CD4-positive, alpha-beta T cell treated with Interleukin-2 at 100 ng/mL for 4 hours (primary cell): ENCODE data around the gene B4GALT2.

Experiments used
- DNase-seq: peaks from one replicate; pipeline ENCODE4 v3.0.0-alpha.2; 2020; ENCODE audit warnings: low spot score

B4GALT2 gene

DNA sequence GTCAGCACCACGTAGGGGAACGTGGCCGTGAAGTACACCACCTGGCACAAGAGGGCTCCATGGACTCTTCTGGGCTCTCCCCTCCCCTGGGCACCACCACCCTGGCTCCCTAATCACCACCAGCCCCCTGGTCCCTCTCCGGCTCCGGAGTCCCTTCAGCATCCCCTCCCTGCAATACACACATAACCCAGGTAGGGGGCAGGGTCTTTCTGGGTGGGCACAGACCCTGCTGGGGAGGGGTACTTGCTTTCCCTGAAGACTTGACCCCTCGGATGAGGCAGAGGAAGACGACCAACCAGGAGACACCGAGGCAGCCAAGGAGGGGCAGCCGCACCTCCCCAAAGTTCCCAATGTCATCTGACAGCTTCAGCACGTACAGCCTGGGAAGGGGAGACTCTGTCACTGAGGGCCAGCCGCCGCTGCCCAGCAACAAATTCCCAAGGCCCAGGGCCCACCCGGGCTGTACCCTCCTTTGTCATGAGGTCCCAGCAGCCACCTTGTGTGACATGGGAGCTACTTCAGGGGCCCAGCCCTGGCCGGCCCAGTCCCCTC lies 23.7 kb downstream of the B4GALT2 start:
- DNase-seq, result no peak

DNA sequence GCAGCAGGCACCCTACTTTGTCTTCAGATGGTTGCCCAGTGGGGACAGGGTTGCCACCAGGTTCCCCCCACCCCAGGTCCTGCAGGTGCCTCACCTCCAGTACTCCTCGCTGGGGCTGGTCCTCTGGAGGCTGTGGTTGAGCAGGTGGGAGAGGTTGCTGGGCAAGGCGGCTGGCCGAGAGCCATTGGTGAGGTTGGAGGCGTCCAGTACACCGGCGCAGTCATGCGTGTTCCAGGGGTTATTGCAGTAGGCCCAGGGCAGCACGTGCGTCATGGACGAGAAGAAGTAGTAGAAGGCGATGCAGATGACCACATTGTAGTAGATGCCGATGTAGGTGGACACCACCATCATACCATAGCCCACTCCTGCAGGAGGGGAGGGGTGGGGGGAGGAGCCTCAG lies 29.2 kb downstream of the B4GALT2 start:
- no peak for DNase-seq

DNA sequence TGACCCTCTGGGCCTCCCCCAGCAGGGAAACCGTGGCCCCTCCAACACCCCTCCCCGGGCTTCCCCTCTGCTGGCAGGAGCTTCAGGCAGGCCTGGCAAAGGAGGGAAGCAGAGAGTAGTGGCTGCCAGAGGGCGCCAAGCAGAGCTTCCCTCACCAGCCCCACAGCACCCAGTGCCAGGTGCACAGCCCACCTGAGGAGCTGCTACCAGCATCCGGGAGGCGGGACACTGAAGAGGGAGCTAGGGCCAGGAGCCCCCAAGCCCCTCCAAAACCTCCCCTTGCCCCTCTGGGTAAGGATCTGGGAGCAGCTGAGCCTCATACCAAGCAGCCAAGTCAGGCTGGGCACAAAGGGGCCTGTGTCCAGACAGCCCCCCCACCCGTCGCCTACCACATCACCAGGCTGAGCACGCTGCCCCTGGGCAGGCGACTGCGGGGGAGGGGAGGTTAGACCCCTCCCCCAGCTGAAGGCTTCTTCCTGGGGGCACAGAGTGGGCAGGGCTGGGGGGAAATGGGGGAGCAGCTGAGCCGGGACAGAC lies 32.0 kb downstream of the B4GALT2 start:
- DNase-seq, result no peak

DNA sequence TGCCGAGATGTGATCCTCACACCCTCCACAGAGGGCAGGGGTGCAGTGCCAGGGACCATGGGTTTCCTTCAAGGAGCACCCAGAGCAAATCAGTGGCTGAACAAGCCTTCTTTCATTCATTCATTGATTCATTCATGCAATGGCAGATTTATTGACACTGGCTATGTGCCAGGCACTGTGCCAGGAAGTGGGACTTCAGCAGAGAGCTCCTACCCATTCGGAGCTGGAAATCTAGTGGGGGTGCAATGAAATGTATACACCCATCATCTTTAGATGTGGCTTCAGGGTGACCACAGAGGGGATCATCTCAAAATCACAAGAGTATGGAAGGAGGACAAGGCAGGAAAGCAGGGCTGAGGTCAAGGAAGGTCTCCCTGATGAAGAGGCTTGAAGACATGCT lies 33.4 kb downstream of the B4GALT2 start:
- no peak for DNase-seq

DNA sequence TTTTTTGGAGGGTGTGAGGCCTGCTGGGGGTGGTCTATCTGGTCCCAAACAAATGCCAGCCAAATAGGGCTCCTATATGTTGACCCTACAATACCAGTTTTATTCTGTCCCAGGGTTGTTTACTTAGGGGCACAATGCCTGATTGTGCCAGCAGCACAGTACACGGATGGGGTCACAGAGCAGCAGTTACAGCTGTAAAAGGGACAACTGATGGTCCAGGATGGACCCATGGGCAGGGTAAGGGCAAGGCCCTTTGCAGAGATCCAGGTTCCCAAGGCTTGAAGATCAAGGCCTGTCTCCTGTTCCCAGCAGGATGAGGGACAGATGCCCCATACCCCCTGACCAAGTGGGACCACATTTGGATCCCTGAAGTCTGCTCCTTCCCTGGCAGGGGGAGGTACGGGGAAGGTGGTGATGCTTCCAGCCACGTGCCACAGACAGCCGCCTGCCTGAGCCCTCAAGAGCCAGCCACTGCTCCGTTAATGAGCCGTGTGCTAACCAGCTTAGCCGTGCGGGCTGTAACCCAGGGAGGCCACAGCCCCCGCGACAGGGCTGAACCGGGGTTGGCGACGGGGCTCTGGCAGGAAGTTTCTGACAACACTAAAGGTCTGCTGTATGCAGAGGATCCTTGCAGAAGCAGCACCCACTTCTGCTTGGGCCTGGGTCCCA lies 34.1 kb downstream of the B4GALT2 start:
- no peak for DNase-seq

DNA sequence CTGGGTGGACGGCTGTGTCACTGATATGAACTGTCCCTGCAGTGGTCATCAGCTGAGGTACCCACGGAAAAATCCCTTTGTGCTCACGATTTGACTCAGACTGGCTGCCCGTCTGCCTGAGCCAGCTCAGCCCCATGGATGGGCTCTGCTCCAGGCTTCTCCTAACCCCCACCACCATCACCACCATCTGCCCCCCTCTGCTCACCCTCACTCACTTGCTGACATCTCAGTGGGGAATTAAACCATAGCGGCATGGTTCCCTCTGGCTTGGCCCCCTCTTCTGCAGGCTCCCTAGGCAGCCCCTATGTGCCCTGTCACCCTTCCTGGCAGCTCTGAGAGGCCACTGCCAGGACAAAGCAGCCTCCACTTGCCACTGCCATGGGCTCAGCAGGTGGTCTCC lies 34.9 kb downstream of the B4GALT2 start:
- DNase-seq, result no peak

DNA sequence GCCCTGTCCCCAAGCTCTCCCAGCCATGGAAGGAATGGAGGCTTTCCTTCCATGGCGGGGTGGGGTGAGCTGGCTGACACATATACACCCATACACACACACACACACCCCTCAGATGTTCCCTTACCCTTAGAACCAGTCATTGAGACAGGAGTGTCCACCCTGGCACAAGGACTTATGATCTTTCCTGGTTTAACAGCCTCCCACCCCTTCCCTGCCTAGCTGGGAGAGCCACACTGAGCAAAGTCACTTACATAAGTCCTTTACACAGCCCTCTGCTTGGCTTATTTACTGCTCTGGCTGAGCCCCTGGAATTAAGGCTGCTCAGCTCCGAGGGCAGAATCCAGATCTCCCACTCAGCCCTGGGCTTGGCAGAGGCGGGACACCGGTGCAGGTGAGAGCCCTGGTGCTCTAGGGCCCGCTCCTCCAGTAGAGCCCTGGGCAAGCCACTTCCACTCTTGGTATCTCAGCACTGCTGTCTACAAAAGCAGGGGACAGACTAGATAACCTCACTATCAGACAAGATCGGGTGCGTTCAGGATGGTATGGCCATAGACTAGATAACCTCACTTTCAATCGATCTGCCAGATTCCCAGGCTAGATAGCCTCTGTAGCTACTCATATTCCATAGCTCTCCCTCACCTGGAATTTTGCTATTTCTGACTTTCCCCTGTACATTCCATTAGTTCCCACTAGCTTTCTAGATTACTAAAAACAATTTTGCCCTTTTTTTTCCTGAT lies 35.5 kb downstream of the B4GALT2 start:
- no peak for DNase-seq

DNA sequence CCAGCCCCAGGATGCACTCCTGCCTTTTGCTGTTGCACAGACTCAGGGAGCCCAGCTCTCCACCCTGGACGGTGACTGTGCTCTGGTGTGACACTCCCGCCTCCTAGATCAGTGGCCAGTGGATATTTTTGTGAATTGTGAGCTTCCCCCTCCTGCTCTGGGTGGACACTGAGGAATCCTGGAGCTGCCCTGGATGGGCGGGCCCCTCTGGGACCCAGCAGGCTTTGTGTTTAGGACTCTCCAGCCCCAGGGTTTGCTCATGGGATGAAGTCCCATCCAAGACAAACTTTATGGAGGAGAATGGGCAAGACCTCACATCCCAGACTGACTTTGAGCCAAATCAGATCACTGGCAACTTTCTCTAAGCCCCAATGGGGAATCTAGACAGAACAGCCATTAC lies 36.2 kb downstream of the B4GALT2 start:
- no peak for DNase-seq

DNA sequence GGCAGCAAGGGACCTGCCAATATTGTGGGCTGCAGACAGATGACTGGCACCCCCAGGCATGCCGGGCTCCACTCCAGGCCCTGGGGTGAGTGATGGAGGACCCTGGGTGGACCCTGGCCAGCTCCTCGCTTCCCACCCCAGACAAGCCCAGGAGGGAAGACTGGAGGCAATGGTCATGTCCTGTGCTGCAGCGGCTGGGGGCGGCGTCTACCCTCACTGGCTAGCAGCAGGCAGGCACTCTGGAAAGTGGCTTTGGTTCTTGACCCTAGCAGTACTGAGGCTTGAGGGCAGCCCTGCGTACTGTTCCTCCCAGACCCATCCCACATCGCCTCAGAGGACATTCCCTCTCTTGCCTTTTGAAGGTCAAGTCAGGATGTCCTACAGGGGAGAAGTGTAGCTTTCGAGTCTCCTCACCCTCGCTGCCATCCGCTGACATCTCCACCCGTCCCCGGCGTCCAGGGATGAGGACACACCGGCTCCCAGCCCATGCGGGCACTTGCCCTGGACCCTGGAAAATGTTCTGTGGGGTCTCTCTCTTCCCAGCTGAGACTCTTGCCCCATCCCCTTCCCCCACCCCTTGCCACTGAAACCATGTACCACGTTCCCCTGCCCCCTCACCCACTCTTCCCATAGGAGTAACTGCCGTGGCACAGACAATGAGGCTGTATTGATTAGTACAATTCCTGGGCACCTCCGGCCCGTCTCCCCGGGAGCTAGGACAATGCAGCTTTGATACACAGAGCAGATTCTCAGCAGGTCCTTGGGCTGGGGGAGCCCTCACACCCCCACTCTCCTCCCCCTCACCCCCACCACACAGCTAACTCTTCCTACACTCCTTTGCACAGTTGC lies 37.3 kb downstream of the B4GALT2 start:
- no peak for DNase-seq

DNA sequence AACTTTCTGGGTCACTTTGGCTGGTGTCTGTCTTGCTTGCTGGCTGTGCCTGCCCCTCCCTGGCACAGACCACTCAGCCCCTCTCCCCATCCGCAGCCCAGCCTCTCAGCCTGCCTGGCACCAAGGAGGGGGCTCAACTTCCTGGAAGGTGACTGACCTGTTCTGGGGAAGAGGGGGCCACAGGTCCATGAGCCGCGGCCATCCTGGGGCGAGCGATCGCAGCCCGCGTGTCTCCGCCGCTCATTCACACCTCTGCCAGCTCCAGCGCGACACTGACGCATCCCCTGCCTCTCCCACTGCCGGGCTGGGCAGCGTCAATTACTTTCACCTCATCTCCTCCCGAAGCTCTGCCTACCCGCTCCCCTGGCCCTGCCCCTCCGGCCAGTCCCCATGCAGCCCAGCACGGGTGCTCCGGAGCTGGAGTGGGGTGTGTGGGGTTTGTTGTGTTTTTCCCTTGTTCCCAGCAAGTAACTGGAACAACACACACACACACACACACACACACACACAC lies 37.9 kb downstream of the B4GALT2 start:
- no peak for DNase-seq

DNA sequence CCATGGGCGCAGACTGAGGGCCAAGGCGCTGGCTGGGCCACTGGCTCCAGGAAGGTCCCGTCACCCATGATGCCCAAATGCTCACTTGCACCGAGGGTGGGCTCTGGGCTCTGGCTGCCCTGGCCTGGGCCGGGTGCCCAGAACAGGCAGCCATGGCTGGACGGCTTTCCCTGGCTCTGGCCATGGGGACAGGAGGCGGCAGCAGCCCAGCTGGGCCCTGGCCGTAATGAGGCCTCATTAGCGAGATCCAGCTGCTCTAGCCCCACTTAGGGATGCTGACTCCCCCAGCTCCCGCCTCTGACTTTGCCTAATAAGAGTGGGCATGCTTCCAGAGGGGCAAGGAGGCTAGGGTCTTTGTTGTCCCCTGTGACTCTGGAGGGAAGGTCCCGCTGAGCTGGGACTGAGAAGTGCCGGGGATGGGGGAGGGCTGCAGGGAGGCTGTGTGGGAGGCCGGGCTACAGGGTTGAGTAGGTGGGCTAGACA lies 40.5 kb downstream of the B4GALT2 start:
- DNase-seq, result no peak

DNA sequence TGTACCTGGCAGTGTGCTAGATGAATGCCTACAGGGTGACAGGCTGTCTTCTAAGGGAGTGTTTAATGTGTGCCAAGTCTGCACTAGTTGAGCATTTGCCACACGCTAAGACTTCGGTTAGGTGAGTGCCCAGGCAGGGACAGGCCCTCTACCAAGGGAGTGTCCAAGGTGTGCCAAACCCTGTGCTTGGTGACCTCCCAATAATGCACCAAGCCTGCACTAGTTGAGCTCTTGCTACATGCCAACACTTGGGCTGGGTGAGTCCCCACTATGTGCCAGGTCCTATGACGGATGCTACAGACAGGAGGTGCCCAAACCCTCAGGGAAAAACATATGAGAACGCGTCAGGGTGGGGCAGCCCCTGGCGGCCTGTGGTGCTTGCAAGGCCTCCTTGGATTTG lies 41.5 kb downstream of the B4GALT2 start:
- no peak for DNase-seq

DNA sequence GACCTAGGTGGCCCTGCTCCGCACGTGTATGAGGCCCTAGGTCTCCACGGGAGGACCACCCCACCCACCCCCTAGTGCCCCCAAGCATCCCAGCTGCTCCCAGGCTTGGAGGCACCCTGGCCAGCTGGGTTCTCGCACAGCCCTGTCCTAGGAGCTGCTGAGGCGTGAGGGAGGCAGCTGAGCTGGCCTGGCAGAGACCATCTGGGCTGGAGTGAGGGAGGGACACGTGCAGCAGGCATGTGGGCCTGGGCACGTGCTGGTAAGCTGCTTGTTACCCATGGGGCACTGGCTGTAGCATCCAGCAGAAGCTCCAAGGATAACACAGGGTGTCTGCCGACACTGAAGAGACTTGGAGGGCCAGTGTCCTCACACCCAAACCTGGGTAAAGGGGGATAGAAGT lies 42.1 kb downstream of the B4GALT2 start:
- DNase-seq, result no peak

DNA sequence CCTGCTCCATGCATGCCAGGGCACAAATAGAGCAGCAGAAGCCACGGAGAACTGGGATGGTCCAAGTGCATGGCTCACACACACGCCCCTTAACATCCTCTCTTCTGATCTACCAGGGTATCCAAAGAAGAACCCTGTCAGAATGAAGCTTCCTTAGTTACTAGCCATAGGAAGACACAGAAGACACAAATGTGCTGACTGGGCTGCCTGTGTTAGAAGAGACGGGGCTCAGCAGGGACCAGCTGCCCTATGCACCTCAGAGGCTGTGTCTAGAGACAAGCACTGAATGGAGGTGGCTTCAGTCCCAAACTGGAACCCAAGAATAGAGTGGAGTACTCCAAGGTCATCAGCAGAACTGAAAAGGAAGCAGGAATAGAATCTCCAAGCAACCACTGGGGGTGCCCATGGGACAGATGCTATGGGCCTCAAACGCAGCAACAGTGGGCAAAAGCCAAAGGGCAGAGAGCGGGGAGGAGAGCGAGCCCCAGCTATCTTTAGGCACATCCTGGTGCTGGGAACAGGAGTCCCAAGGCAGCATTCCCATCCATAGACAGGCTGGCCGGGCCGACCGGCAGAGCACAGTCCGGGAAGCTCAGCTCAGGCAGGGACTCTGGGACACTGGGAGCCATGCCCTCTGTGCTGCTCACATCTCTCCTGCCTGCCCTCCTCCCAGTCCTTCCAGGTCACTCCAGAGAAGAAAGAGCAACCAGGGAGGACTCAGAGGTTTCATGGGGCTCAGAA lies 42.7 kb downstream of the B4GALT2 start:
- DNase-seq, result no peak

DNA sequence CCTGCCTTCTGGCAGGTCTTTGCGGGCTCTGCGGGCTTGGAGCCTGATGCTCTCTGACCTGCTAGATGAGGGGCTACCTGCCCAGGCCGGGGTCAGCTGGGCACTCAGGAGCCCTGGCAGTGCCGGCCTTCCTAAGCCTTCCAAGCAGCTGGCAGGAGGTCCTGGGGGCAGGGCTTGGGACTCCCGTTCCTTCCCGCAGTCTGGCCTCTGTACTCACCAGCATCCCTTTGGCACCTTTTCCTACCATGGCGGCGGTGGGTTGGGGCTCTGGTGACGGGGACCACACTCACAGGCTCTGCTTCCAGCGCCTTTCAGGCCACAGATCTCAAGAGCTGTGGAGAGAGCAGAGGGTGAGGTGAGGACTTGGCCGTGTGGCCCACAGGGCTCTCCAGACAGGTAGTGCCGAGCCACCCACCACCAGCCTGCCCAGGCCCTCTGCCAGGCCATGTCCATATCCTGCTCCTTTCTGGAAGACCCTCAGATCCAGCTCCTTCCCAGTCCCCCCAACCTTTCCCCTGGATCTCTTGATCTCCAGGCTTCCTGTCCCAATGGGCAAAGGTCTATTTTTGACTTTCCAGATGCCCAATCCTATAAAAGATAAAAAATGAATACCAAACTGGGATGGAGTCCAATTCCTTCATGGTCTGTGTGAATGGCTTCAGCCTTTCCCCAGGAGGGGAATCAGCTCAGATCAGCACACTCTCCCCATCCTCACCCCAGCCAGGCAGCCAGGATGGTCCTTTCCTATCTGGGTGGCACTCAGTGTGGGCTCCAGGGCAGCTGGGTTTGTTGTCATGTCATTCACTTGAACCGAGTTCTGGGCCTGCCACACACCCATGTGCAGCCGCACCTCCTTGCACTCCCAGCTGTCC lies 45.3 kb downstream of the B4GALT2 start:
- no peak for DNase-seq

DNA sequence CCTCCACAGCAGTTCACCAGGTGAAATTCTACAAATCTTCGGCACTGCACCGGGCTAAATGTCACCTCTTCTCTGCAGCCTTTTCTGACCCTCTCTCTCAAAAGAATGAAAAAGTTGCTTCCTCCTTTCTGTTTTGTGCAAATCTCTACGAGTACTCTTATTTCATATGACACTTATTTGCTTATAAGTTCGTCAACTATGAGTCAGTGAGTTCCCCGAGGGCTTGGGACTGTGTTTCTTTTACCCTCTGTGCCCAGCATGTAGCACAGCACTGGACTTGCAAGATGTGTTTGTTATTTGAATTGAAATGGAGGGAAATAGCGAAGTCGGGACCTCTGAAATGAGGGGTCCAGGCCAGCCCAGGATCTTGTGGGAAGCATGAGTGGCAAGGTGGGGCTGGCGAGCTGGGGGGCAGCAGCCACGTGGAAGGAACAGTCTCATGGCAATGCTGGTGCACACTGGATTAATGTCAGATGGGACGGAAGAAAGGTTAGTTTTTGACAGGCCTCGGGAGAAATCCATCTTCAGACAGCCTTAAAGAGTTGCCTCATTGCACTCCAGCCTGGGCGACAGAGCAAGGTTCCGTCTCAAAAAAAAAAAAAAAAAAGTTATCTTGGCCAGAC lies 46.0 kb downstream of the B4GALT2 start:
- no peak for DNase-seq

DNA sequence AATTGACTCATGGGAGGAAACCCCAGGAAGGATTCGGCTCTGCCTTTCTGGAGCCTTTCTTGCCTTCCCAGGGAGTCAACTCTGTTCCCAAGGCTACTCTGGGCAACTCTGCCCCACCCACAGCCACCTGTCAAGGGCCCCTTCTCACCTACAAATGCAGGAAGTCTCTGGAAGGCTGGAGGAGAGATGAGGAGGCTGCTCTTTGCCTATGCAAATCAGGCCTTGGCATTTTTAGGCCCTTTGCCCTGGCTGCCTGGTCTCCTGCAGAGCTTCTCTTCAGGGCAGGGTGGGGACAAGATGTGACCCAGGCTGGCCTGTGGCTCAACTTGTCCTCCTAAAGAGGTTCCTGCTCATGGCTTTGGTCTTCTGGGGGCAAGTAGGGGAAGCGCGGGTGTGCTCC lies 46.8 kb downstream of the B4GALT2 start:
- DNase-seq, result no peak

DNA sequence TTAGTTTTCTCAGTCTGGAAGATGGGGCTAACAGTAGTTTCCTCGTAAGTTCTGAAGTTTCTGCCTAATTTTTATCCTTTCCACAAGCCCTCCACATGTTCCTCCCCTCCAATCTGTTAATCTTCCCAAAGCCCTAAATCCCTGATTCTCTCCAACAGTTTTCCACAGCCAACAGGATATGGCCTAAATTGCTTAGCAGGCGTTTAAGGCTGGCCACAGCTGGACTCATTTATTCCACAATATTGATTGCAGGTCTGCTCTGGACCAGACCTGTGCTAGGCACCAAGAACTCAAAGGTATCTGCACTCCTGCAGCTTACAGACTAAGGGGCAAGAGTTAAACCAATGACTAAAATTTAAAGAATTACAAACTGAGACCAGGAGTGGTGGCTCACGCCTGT lies 48.3 kb downstream of the B4GALT2 start:
- no peak for DNase-seq

DNA sequence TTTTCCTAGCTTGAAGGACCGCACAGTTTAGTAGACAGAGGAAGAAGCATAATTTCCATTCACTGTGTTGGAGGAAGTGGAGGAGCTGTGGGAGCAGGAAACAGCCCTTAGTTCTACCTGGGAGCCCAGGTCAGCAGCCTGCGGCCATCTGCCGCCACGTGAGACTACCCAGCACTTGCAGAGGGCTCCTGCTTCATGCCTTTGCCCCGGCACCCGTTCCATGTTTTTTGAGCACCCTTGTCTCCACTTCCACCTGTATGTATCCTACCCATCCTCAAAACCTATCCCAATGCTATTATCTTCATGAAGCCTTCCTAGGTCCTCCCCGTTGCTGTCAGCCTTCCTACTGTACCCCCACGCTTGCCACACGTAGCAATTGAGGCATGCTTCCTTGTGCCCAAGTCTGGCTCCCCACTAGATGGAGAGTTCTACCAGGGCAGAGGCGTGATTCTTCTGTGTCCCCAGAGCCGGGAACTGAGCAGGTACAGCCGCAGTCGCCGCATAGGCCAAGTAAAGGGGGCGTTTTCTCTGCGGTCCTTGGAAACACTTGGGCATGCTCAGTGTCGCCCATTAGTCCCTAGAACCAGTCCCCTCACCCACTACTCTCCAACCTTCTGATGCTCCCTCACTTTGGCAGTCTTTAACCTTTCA lies 50.4 kb downstream of the B4GALT2 start:
- no peak for DNase-seq
